HepG2 (cell line): ENCODE results near the gene C1R. TPM values are rescaled to one million over a fixed set of nuclear protein-coding genes. Genes with fewer than 3 reads are reported as not detected.

Experiments
- CAMTA2 ChIP-seq: sonication (generic); formaldehyde crosslinking; IDR thresholded peaks from 2 replicates; pipeline ENCODE4 v1.4.0; 2020; ENCODE audit warnings: mild to moderate bottlenecking, missing genetic modification reagents, borderline replicate concordance
- CHD2 ChIP-seq: IDR thresholded peaks from 2 replicates; pipeline ENCODE4 v1.6.1; 2011; ENCODE audit warnings: low read depth, low read length, improper control_type of control experiment
- GPBP1L1 ChIP-seq: sonication (generic); formaldehyde crosslinking; IDR thresholded peaks from 2 replicates; pipeline ENCODE4 v1.5.0; 2020; ENCODE audit warnings: mild to moderate bottlenecking, missing genetic modification reagents
- HIC2 ChIP-seq: sonication (generic); formaldehyde crosslinking; IDR thresholded peaks from 2 replicates; pipeline ENCODE4 v1.9.0; 2022; ENCODE audit warnings: low read depth, missing genetic modification reagents
- HNRNPH1 ChIP-seq: fragments of 200-400 bp; formaldehyde crosslinking; optimal IDR thresholded peaks from 2 replicates; pipeline ENCODE3; 2017; ENCODE audit warnings: mild to moderate bottlenecking, low read depth, low read length
- JARID2 ChIP-seq: sonication (generic); formaldehyde crosslinking; IDR thresholded peaks from 2 replicates; pipeline ENCODE4 v1.8.1; 2023; ENCODE audit warnings: missing genetic modification reagents, inconsistent platforms; ENCODE audit not compliant: insufficient replicate concordance
- PPARG ChIP-seq: conservative IDR thresholded peaks from 2 replicates; pipeline ENCODE4 v1.6.1; 2016; ENCODE audit warnings: missing biosample characterization, missing genetic modification reagents
- PRDM4 ChIP-seq: sonication (generic); formaldehyde crosslinking; IDR thresholded peaks from 2 replicates; pipeline ENCODE4 v1.9.0; 2021; ENCODE audit warnings: missing genetic modification reagents, borderline replicate concordance
- SMAD3 ChIP-seq: sonication (generic); formaldehyde crosslinking; IDR thresholded peaks from 2 replicates; pipeline ENCODE4 v1.4.0; 2020; ENCODE audit warnings: missing genetic modification reagents
- TRIM22 ChIP-seq: fragments of 450-650 bp; IDR thresholded peaks from 2 replicates; pipeline ENCODE4 v1.6.1; 2017
- ZBTB7A ChIP-seq: sonication (generic); formaldehyde crosslinking; IDR thresholded peaks from 2 replicates; pipeline ENCODE4 v1.8.0; 2022; ENCODE audit warnings: mild to moderate bottlenecking, missing genetic modification reagents
- ZNF17 ChIP-seq: sonication (generic); formaldehyde crosslinking; IDR thresholded peaks from 2 replicates; pipeline ENCODE4 v1.5.0; 2020; ENCODE audit warnings: mild to moderate bottlenecking, missing genetic modification reagents
- ZNF274 ChIP-seq: sonication (generic); formaldehyde crosslinking; IDR thresholded peaks from 2 replicates; pipeline ENCODE4 v1.5.1; 2020; ENCODE audit warnings: mild to moderate bottlenecking, missing genetic modification reagents
- ZNF34 ChIP-seq: sonication (generic); formaldehyde crosslinking; IDR thresholded peaks from 2 replicates; pipeline ENCODE4 v1.4.0; 2020; ENCODE audit warnings: mild to moderate bottlenecking, missing genetic modification reagents, borderline replicate concordance
- ZNF367 ChIP-seq: sonication (generic); formaldehyde crosslinking; IDR thresholded peaks from 2 replicates; pipeline ENCODE4 v1.4.0; 2020; ENCODE audit warnings: missing genetic modification reagents, borderline replicate concordance
- ZNF788 ChIP-seq: sonication (generic); formaldehyde crosslinking; IDR thresholded peaks from 2 replicates; pipeline ENCODE4 v1.5.0; 2020; ENCODE audit warnings: mild to moderate bottlenecking, missing genetic modification reagents, borderline replicate concordance
- ZNF878 ChIP-seq: sonication (generic); formaldehyde crosslinking; IDR thresholded peaks from 2 replicates; pipeline ENCODE4 v1.8.1; 2023; ENCODE audit warnings: mild to moderate bottlenecking, missing genetic modification reagents, moderate library complexity
- polyA plus RNA-seq, 8 experiments: library from polyadenylated mRNA; depleted of rRNA in 3 of 8; stranded (reverse) in 7 of 8; unstranded in 1 of 8; fragments of >200 nt; fragmentation: Illumina TruSeq in 4 of 8; extraction: Trizol in 4 of 8; gene quantifications; 2 replicates each; pipeline versions ENCODE4 v1.2.1 to v1.2.3, GENCODE V29; 2011 to 2016; ENCODE audit warnings: low read depth in 4 of 8, missing spikeins in 1 of 8, mixed read lengths in 1 of 8; ENCODE audit not compliant: insufficient read depth in 1 of 8
- total RNA-seq, 5 experiments: library from RNA; depleted of rRNA; stranded (reverse); fragments of >200 nt; fragmentation: Illumina TruSeq; extraction: Trizol; gene quantifications; 2 replicates each; pipeline ENCODE4 v1.2.3, GENCODE V29; 2016; ENCODE audit warnings: low read depth in 1 of 5
- TF ChIP-seq, protein P1 (sequence below), 2 experiments: IDR thresholded peaks; 2 replicates each; pipeline ENCODE4 v1.6.1; 2011 to 2012; ENCODE audit warnings: low read length in 2 of 2, borderline replicate concordance in 1 of 2, low read depth in 1 of 2, mild to moderate bottlenecking in 1 of 2, moderate library complexity in 1 of 2

The C1R gene
- total and polyA plus RNA-seq, 2 of the 13 experiments (the other 11 are each of a cell fraction or from before 2014, with no cell fraction given), result 3.5 to 6.5 TPM

DNA sequence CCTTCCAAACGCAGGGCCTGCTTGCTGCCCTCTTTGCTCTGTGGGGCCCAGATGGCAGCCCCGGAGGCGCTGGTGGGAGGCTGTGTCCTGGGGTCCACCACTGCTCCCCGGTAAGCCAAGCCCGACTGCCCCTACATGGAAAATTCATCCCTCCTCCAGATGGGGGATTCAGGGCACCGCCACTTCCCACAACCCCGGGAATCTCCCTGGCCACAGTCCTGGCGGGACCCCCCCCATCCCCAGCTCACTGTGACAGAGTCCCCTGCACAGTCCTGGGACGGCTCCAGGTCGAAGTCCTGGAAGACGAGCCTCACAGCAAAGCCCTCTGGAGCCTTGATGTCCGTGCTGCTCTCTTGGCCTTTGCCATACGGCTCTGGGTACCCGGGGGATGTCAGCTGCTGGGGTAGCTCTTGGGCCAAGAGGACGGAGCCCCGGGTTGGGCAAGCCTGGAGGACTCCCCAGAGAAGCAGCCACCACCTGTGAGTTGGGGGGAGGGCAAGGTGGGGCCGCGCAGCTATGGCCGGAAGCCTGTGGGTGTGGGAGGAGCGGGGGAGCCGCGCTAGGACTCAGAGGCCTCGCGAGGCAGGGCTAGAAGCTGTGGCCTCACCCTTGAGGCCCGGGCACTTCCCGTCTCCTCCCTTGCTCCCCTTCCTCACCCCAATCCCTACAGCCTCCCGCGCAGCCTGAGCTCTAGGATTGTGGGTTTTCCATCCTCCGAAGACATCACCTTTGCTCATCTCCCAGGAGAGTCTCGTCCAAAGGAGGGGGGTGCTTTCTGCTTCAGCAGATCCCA lies 16.0 kb upstream of the C1R start (continued):
- TF ChIP-seq PRDM4 (CRISPR knock-in tag) (no peak), ZNF788 (CRISPR knock-in tag) (peak; percentile 35; the same call in 1 of the 2 replicates), GPBP1L1 (CRISPR knock-in tag) (no peak), ZNF34 (no peak), ZNF274 (CRISPR knock-in tag) (0 out of 2 replicates have a peak, but pooled peaks have one; percentile 58), ZNF17 (CRISPR knock-in tag) (no peak), ZBTB7A (CRISPR knock-in tag) (peak; percentile 34), ZNF878 (CRISPR knock-in tag) (0 out of 2 replicates have a peak, but pooled peaks have one; percentile 37), HIC2 (CRISPR knock-in tag) (no peak), PPARG (CRISPR knock-in tag) (no peak), ZNF367 (CRISPR knock-in tag) (no peak), TRIM22 (no peak), CAMTA2 (CRISPR knock-in tag) (no peak), SMAD3 (CRISPR knock-in tag) (peak; percentile 12; the same call in 1 of the 2 replicates), HNRNPH1 (no peak), CHD2 (peak; percentile 86), JARID2 (CRISPR knock-in tag) (no peak)
- TF ChIP-seq, protein P1, sequence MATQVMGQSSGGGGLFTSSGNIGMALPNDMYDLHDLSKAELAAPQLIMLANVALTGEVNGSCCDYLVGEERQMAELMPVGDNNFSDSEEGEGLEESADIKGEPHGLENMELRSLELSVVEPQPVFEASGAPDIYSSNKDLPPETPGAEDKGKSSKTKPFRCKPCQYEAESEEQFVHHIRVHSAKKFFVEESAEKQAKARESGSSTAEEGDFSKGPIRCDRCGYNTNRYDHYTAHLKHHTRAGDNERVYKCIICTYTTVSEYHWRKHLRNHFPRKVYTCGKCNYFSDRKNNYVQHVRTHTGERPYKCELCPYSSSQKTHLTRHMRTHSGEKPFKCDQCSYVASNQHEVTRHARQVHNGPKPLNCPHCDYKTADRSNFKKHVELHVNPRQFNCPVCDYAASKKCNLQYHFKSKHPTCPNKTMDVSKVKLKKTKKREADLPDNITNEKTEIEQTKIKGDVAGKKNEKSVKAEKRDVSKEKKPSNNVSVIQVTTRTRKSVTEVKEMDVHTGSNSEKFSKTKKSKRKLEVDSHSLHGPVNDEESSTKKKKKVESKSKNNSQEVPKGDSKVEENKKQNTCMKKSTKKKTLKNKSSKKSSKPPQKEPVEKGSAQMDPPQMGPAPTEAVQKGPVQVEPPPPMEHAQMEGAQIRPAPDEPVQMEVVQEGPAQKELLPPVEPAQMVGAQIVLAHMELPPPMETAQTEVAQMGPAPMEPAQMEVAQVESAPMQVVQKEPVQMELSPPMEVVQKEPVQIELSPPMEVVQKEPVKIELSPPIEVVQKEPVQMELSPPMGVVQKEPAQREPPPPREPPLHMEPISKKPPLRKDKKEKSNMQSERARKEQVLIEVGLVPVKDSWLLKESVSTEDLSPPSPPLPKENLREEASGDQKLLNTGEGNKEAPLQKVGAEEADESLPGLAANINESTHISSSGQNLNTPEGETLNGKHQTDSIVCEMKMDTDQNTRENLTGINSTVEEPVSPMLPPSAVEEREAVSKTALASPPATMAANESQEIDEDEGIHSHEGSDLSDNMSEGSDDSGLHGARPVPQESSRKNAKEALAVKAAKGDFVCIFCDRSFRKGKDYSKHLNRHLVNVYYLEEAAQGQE (IDR thresholded peaks at IDR 0.05; ENCODE audit: borderline replicate concordance in 1 of 2, low read depth in 1 of 2, low read length in 2 of 2), result no peak; a peak in 1 of 4 replicates
